Activated CD4-positive, alpha-beta T cell treated with anti-CD3 and anti-CD28 coated beads for 4 hours (primary cell): ENCODE results near the gene SH3TC1.

Experiments
- DNase-seq, 2 donors: peaks; one replicate each; pipeline ENCODE4 v3.0.0-alpha.2; 2020

The SH3TC1 gene

GRCh38 chr4:8217246-8217511, 18.1 kb downstream of the SH3TC1 start:
- no peak for DNase-seq

GRCh38 chr4:8217871-8218270, 18.8 kb downstream of the SH3TC1 start:
- no peak for DNase-seq

GRCh38 chr4:8218371-8219031, 19.4 kb downstream of the SH3TC1 start:
- no peak for DNase-seq

GRCh38 chr4:8219236-8219635, 20.1 kb downstream of the SH3TC1 start:
- DNase-seq: no peak

GRCh38 chr4:8220661-8221450, 21.8 kb downstream of the SH3TC1 start:
- no peak for DNase-seq

- no peak for DNase-seq
These were observed 22.4 kb downstream of the SH3TC1 start for GRCh38 chr4:8221476-8221875.

- DNase-seq: no peak
These were observed 22.9 kb downstream of the SH3TC1 start for GRCh38 chr4:8221985-8222384.

- DNase-seq: no peak
These were observed 23.7 kb downstream of the SH3TC1 start for GRCh38 chr4:8222609-8223388.

- no peak for DNase-seq
These were observed 25.3 kb downstream of the SH3TC1 start for GRCh38 chr4:8224267-8224974.

- DNase-seq: no peak
These were observed 26.0 kb downstream of the SH3TC1 start for GRCh38 chr4:8224975-8225625.

- no peak for DNase-seq
These were observed 26.8 kb downstream of the SH3TC1 start for GRCh38 chr4:8225706-8226443.

- DNase-seq: no peak
These were observed 28.2 kb downstream of the SH3TC1 start for GRCh38 chr4:8227201-8227770.

- DNase-seq: no peak
These were observed 28.8 kb downstream of the SH3TC1 start for GRCh38 chr4:8227771-8228318.

- peak; percentile 73 to 83 for DNase-seq
These were observed 29.5 kb downstream of the SH3TC1 start for GRCh38 chr4:8228319-8229250.

GRCh38 chr4:8229331-8229975, 30.4 kb downstream of the SH3TC1 start:
- DNase-seq: peak; percentile 19 to 49

GRCh38 chr4:8230033-8230432, 30.9 kb downstream of the SH3TC1 start:
- no peak for DNase-seq

- no peak for DNase-seq
These were observed 31.8 kb downstream of the SH3TC1 start for GRCh38 chr4:8230891-8231290.

- no peak for DNase-seq
These were observed 32.5 kb downstream of the SH3TC1 start for GRCh38 chr4:8231551-8232049.

GRCh38 chr4:8232748-8233147, 33.7 kb downstream of the SH3TC1 start:
- DNase-seq: no peak
